Ishikawa (cell line): ENCODE results near the gene P4HA3.

Experiments
- CEBPB ChIP-seq: IDR thresholded peaks from 2 replicates; pipeline ENCODE4 v1.6.1; 2012
- EGR1 ChIP-seq: IDR thresholded peaks from 2 replicates; pipeline ENCODE4 v1.6.1; 2012
- EP300 ChIP-seq: IDR thresholded peaks from 2 replicates; pipeline ENCODE4 v1.6.1; 2012; ENCODE audit warnings: borderline replicate concordance
- MAX ChIP-seq: IDR thresholded peaks from 2 replicates; pipeline ENCODE4 v1.6.1; 2012
- NFIC ChIP-seq: IDR thresholded peaks from 2 replicates; pipeline ENCODE4 v1.6.1; 2012
- RAD21 ChIP-seq: IDR thresholded peaks from 2 replicates; pipeline ENCODE4 v1.6.1; 2012; ENCODE audit warnings: low read depth
- REST ChIP-seq: IDR thresholded peaks from 2 replicates; pipeline ENCODE4 v1.6.1; 2012; ENCODE audit warnings: low read depth, mild to moderate bottlenecking
- TCF12 ChIP-seq: IDR thresholded peaks from 2 replicates; pipeline ENCODE4 v1.6.1; 2012; ENCODE audit warnings: low read depth
- TEAD4 ChIP-seq: IDR thresholded peaks from 2 replicates; pipeline ENCODE4 v1.6.1; 2012
- USF1 ChIP-seq: IDR thresholded peaks from 2 replicates; pipeline ENCODE4 v1.6.1; 2012
- YY1 ChIP-seq: IDR thresholded peaks from 2 replicates; pipeline ENCODE4 v1.6.1; 2012; ENCODE audit warnings: low read depth

GRCh38 chr11:74355626-74356025 lies 44.2 kb upstream of the P4HA3 start:
- TF ChIP-seq YY1 (no peak), USF1 (no peak), REST (no peak), EGR1 (no peak), MAX (no peak), TCF12 (no peak), NFIC (no peak), EP300 (no peak), RAD21 (no peak), TEAD4 (no peak), CEBPB (no peak)
